ENCODE results near the gene JAKMIP3. TPM values are rescaled to one million over a fixed set of nuclear protein-coding genes. Genes with fewer than 3 reads are reported as not detected.

Gene JAKMIP3
- total and polyA plus RNA-seq, 7 experiments from 2014 or later: 0.15 to 1.4 (median 0.31) TPM; not detected in 1

GRCh38 chr10:132112611-132113010 is 46.9 kb downstream of the JAKMIP3 start:
- ATAC-seq: no peak
- no peaks in the 10 kb centered on the region for H3K36me3 Mint-ChIP-seq
- no peaks in the 10 kb centered on the region for H3K27me3 Mint-ChIP-seq
- Histone ChIP-seq H3K9me3 (ENCODE audit: control insufficient read depth in 2 of 3, low read length in 3 of 3) (no peaks in the 10 kb centered on the region), H3K27ac (ENCODE audit: low read depth, low read length) (no peak overlapping the region), H3K36me3 (ENCODE audit: control insufficient read depth in 2 of 3, insufficient read depth in 3 of 3, low read length in 3 of 3) (no peaks in the 10 kb centered on the region), H3K4me3 (ENCODE audit: low read length) (no peak overlapping the region), H3K27me3 (ENCODE audit: control insufficient read depth in 2 of 2, insufficient read depth in 2 of 2, low read length in 2 of 2) (no peaks in the 10 kb centered on the region), H3K4me1 (ENCODE audit: control insufficient read depth in 2 of 2, insufficient read depth in 2 of 2, low read length in 2 of 2) (no peaks in the 10 kb centered on the region)
- DNase-seq: no peak
- H3K4me1 Mint-ChIP-seq: peaks cover 0 to 2% (median 0%) of the 10 kb centered on the region in 7 donors
- no peaks in the 10 kb centered on the region for H3K9me3 Mint-ChIP-seq
- H3K4me3 Mint-ChIP-seq: no peak overlapping the region
- peak overlapping the region in 1 of 9 donors; percentile 23 for H3K27ac Mint-ChIP-seq
- CTCF ChIA-PET: no interaction called here
- POLR2A ChIA-PET: no interaction called here
- intact Hi-C loops (cut with micrococcal nuclease): no loop called here

GRCh38 chr10:132113206-132113605 is 47.5 kb downstream of the JAKMIP3 start:
- ChIA-PET CTCF (no interaction called here), POLR2A (no interaction called here)
- no peaks in the 10 kb centered on the region for H3K9me3 ChIP-seq (ENCODE audit: control insufficient read depth in 2 of 3, low read length in 3 of 3)
- no peaks in the 10 kb centered on the region for H3K36me3 ChIP-seq (ENCODE audit: control insufficient read depth in 2 of 3, insufficient read depth in 3 of 3, low read length in 3 of 3)
- Mint-ChIP-seq H3K4me3 (no peak overlapping the region), H3K4me1 (peaks cover 0 to 2% (median 0%) of the 10 kb centered on the region in 7 donors), H3K27ac (no peak overlapping the region), H3K9me3 (no peaks in the 10 kb centered on the region), H3K36me3 (no peaks in the 10 kb centered on the region), H3K27me3 (no peaks in the 10 kb centered on the region)
- no peaks in the 10 kb centered on the region for H3K27me3 ChIP-seq (ENCODE audit: control insufficient read depth in 2 of 2, insufficient read depth in 2 of 2, low read length in 2 of 2)
- no peaks in the 10 kb centered on the region for H3K4me1 ChIP-seq (ENCODE audit: control insufficient read depth in 2 of 2, insufficient read depth in 2 of 2, low read length in 2 of 2)
- H3K27ac ChIP-seq (ENCODE audit: low read depth, low read length): no peak overlapping the region
- DNase-seq: no peak
- ATAC-seq: no peak
- no peak overlapping the region for H3K4me3 ChIP-seq (ENCODE audit: low read length)
- intact Hi-C loops (cut with micrococcal nuclease): no loop called here

GRCh38 chr10:132113766-132114365 is 48.1 kb downstream of the JAKMIP3 start:
- no peak overlapping the region for H3K27ac Mint-ChIP-seq
- no peaks in the 10 kb centered on the region for H3K9me3 Mint-ChIP-seq
- H3K36me3 Mint-ChIP-seq: no peaks in the 10 kb centered on the region
- ATAC-seq (no peak), DNase-seq (no peak)
- Histone ChIP-seq H3K9me3 (ENCODE audit: control insufficient read depth in 2 of 3, low read length in 3 of 3) (no peaks in the 10 kb centered on the region), H3K36me3 (ENCODE audit: control insufficient read depth in 2 of 3, insufficient read depth in 3 of 3, low read length in 3 of 3) (no peaks in the 10 kb centered on the region), H3K27me3 (ENCODE audit: control insufficient read depth in 2 of 2, insufficient read depth in 2 of 2, low read length in 2 of 2) (no peaks in the 10 kb centered on the region), H3K27ac (ENCODE audit: low read depth, low read length) (no peak overlapping the region), H3K4me1 (ENCODE audit: control insufficient read depth in 2 of 2, insufficient read depth in 2 of 2, low read length in 2 of 2) (no peaks in the 10 kb centered on the region), H3K4me3 (ENCODE audit: low read length) (no peak overlapping the region)
- H3K4me1 Mint-ChIP-seq: peaks cover 0 to 2% (median 0%) of the 10 kb centered on the region in 7 donors
- H3K27me3 Mint-ChIP-seq: no peaks in the 10 kb centered on the region
- POLR2A ChIA-PET: no interaction called here
- CTCF ChIA-PET: no interaction called here
- intact Hi-C loops (cut with micrococcal nuclease): no loop called here
- no peak overlapping the region for H3K4me3 Mint-ChIP-seq

- Histone ChIP-seq H3K27ac (ENCODE audit: low read depth, low read length) (no peak overlapping the region), H3K9me3 (ENCODE audit: control insufficient read depth in 2 of 3, low read length in 3 of 3) (no peaks in the 10 kb centered on the region), H3K4me1 (ENCODE audit: control insufficient read depth in 2 of 2, insufficient read depth in 2 of 2, low read length in 2 of 2) (no peaks in the 10 kb centered on the region), H3K27me3 (ENCODE audit: control insufficient read depth in 2 of 2, insufficient read depth in 2 of 2, low read length in 2 of 2) (no peaks in the 10 kb centered on the region), H3K4me3 (ENCODE audit: low read length) (no peak overlapping the region), H3K36me3 (ENCODE audit: control insufficient read depth in 2 of 3, insufficient read depth in 3 of 3, low read length in 3 of 3) (no peaks in the 10 kb centered on the region)
- H3K9me3 Mint-ChIP-seq: no peaks in the 10 kb centered on the region
- intact Hi-C loops (cut with micrococcal nuclease): no loop called here
- ChIA-PET POLR2A (no interaction called here), CTCF (no interaction called here)
- H3K4me1 Mint-ChIP-seq: peaks cover 0 to 2% (median 0%) of the 10 kb centered on the region in 7 donors
- H3K27me3 Mint-ChIP-seq: no peaks in the 10 kb centered on the region
- DNase-seq (no peak), ATAC-seq (no peak)
- H3K4me3 Mint-ChIP-seq: no peak overlapping the region
- H3K27ac Mint-ChIP-seq: no peak overlapping the region
- no peaks in the 10 kb centered on the region for H3K36me3 Mint-ChIP-seq
Measured at GRCh38 chr10:132114953-132115520, 49.3 kb downstream of the JAKMIP3 start.

Other genes with a start within 250 kb of the JAKMIP3 start
- 10 to 100 TPM; 37.1 to 61.3 (median 40.1) TPM for gene PPP2R2D, start 164.9 kb upstream of the JAKMIP3 start, total RNA-seq
- 10 to 100 TPM; 35.0 to 47.4 TPM for gene PPP2R2D, start 164.9 kb upstream of the JAKMIP3 start, polyA plus RNA-seq
- 10 to 100 TPM; 17.7 to 81.7 (median 39.3) TPM for gene BNIP3, start 84.0 kb upstream of the JAKMIP3 start, total RNA-seq
- gene BNIP3, start 84.0 kb upstream of the JAKMIP3 start, polyA plus RNA-seq: 10 to 100 TPM; 40.5 to 41.5 TPM
- 10 to 100 TPM in 2 of 5 experiments, 1 to 10 TPM in 2, under 1 TPM in 1; 0.66 to 60.0 (median 9.4) TPM for gene DPYSL4, start 121.0 kb downstream of the JAKMIP3 start, total RNA-seq
- gene DPYSL4, start 121.0 kb downstream of the JAKMIP3 start, polyA plus RNA-seq: 10 to 100 TPM in 1 of 2 donors, under 1 TPM in 1; 0.35 to 18.2 TPM
- gene STK32C, start 242.0 kb downstream of the JAKMIP3 start, total RNA-seq: 10 to 100 TPM in 4 of 5 experiments, 1 to 10 TPM in 1; 8.7 to 19.4 (median 12.0) TPM
- 1 to 10 TPM; 4.6 to 7.2 TPM for gene STK32C, start 242.0 kb downstream of the JAKMIP3 start, polyA plus RNA-seq